Hepatocyte (in vitro differentiated cells): ENCODE measurements around the gene ARHGAP42. TPM values are rescaled to one million over a fixed set of nuclear protein-coding genes. Genes with fewer than 3 reads are reported as not detected.
"Not testable (repeated sequence)": the region's sequence is repeated elsewhere in the genome, so short reads cannot be mapped to it uniquely, and the experiment has no call there.

ENCODE experiments used
- DNase-seq: peaks from one replicate; pipeline ENCODE4 v3.0.0-alpha.2; 2016; ENCODE audit warnings: low spot score
- H2AFZ ChIP-seq: fragments of 200-600 bp; sonication (generic); 2 replicates; pipeline ENCODE4 v1.6.0; 2016; ENCODE audit warnings: antibody characterized with exemption, mild to moderate bottlenecking
- H3K27ac ChIP-seq: fragments of 200-600 bp; sonication (generic); 2 replicates; pipeline ENCODE4 v1.5.1; 2016; ENCODE audit warnings: mild to moderate bottlenecking
- H3K27me3 ChIP-seq: fragments of 200-600 bp; sonication (generic); 2 replicates; pipeline ENCODE4 v1.6.1; 2016
- H3K36me3 ChIP-seq: fragments of 200-600 bp; sonication (generic); replicated peaks from 2 replicates; pipeline ENCODE4 v1.5.1; 2016; ENCODE audit warnings: low read depth; ENCODE audit not compliant: insufficient read depth
- H3K4me1 ChIP-seq: fragments of 200-600 bp; sonication (generic); 2 replicates; pipeline ENCODE4 v1.5.1; 2016; ENCODE audit warnings: mild to moderate bottlenecking, moderate library complexity; ENCODE audit not compliant: insufficient read depth
- H3K4me2 ChIP-seq: fragments of 200-600 bp; sonication (generic); 2 replicates; pipeline ENCODE4 v1.6.0; 2016
- H3K4me3 ChIP-seq: fragments of 200-600 bp; sonication (generic); 2 replicates; pipeline ENCODE4 v1.5.1; 2016; ENCODE audit warnings: mild to moderate bottlenecking
- H3K79me2 ChIP-seq: fragments of 200-600 bp; sonication (generic); 2 replicates; pipeline ENCODE4 v1.6.0; 2017; ENCODE audit warnings: mild to moderate bottlenecking
- H3K9me2 ChIP-seq: fragments of 200-600 bp; sonication (generic); replicated peaks from 2 replicates; pipeline ENCODE4 v1.6.0; 2017; ENCODE audit warnings: mild to moderate bottlenecking; ENCODE audit not compliant: insufficient read depth
- H3K9me3 ChIP-seq: fragments of 200-600 bp; sonication (generic); 2 replicates; pipeline ENCODE4 v1.5.1; 2016; ENCODE audit warnings: low read depth, mild to moderate bottlenecking
- H4K20me1 ChIP-seq: fragments of 200-600 bp; sonication (generic); 2 replicates; pipeline ENCODE4 v1.6.0; 2016; ENCODE audit warnings: mild to moderate bottlenecking; ENCODE audit not compliant: insufficient read depth, poor library complexity, severe bottlenecking
- CTCF ChIP-seq: fragments of 200-600 bp; sonication (generic); IDR thresholded peaks from 2 replicates; pipeline ENCODE4 v1.5.1; 2016; ENCODE audit warnings: antibody characterized with exemption, mild to moderate bottlenecking; ENCODE audit not compliant: poor library complexity
- EZH2 ChIP-seq: fragments of 200-600 bp; sonication (generic); IDR thresholded peaks from 2 replicates; pipeline ENCODE4 v1.6.1; 2016; ENCODE audit warnings: antibody characterized with exemption, mild to moderate bottlenecking, borderline replicate concordance
- EZH2phosphoT487 ChIP-seq: fragments of 200-600 bp; sonication (generic); IDR thresholded peaks from one replicate; pipeline ENCODE4 v1.6.1; 2018; ENCODE audit warnings: antibody characterized with exemption, mild to moderate bottlenecking, low read depth, moderate library complexity; ENCODE audit not compliant: unreplicated experiment, severe bottlenecking
- WGBS: methylation state at CpG from one replicate; pipeline ENCODE4 v1.1.6; 2016; ENCODE audit warnings: low lambda C conversion rate; ENCODE audit errors: missing lambda C conversion rate; 5-methylcytosine and 5-hydroxymethylcytosine counted together
- polyA plus RNA-seq: library from polyadenylated mRNA; unstranded; fragments of >200 nt; fragmentation: Nextera tagmentation; extraction: Ambion mirVana; gene quantifications from 2 replicates; pipeline ENCODE4 v1.2.1, GENCODE V29; 2016
- total RNA-seq: library from RNA; depleted of rRNA; stranded (reverse); fragments of >200 nt; gene quantifications from 2 replicates; pipeline ENCODE4 v1.2.3, GENCODE V29; 2014

The ARHGAP42 gene
- total and polyA plus RNA-seq, 2 experiments from 2014 or later = 8.7 to 26.5 TPM

- Histone ChIP-seq H3K9me2 (no peaks in the 10 kb centered on the region), H3K4me1 (no peaks in the 10 kb centered on the region), H3K4me2 (no peak overlapping the region), H3K4me3 (no peak overlapping the region), H3K36me3 (no peaks in the 10 kb centered on the region), H4K20me1 (no peaks in the 10 kb centered on the region), H3K27ac (no peak overlapping the region), H2AFZ (no peak overlapping the region), H3K79me2 (no peaks in the 10 kb centered on the region), H3K9me3 (no peaks in the 10 kb centered on the region), H3K27me3 (no peaks in the 10 kb centered on the region)
- no peak for TF ChIP-seq EZH2
- TF ChIP-seq EZH2phosphoT487 = no peak
- no peak for TF ChIP-seq CTCF
- WGBS = 82% methylated on average over 3 of the region's 4 CpGs
- no peak for DNase-seq
These were observed 39.2 kb upstream of the ARHGAP42 start for GRCh38 chr11:100647861-100648260.

- Histone ChIP-seq H3K9me3 (no peaks in the 10 kb centered on the region), H3K9me2 (no peaks in the 10 kb centered on the region), H3K27ac (no peak overlapping the region), H4K20me1 (no peaks in the 10 kb centered on the region), H3K27me3 (no peaks in the 10 kb centered on the region), H3K4me3 (no peak overlapping the region), H3K79me2 (no peaks in the 10 kb centered on the region), H3K4me2 (no peak overlapping the region), H3K36me3 (no peaks in the 10 kb centered on the region), H3K4me1 (no peaks in the 10 kb centered on the region), H2AFZ (no peak overlapping the region)
- 64% methylated on average over 1 of the region's 1 CpG for WGBS
- no peak for TF ChIP-seq EZH2
- no peak for TF ChIP-seq CTCF
- no peak for TF ChIP-seq EZH2phosphoT487
- no peak for DNase-seq
These were observed 23.5 kb upstream of the ARHGAP42 start for GRCh38 chr11:100663583-100663982.

GRCh38 chr11:100663996-100664395 is 23.1 kb upstream of the ARHGAP42 start:
- no peak overlapping the region for H3K4me2 ChIP-seq
- H3K27ac ChIP-seq = no peak overlapping the region
- no peaks in the 10 kb centered on the region for H4K20me1 ChIP-seq
- no peak for DNase-seq
- TF ChIP-seq EZH2 = no peak
- H3K4me3 ChIP-seq = no peak overlapping the region
- no peaks in the 10 kb centered on the region for H3K36me3 ChIP-seq
- no peak overlapping the region for H2AFZ ChIP-seq
- H3K79me2 ChIP-seq = no peaks in the 10 kb centered on the region
- no peaks in the 10 kb centered on the region for H3K9me3 ChIP-seq
- WGBS = 80% methylated on average over 4 of the region's 4 CpGs
- no peaks in the 10 kb centered on the region for H3K9me2 ChIP-seq
- no peaks in the 10 kb centered on the region for H3K27me3 ChIP-seq
- H3K4me1 ChIP-seq = no peaks in the 10 kb centered on the region

- H3K4me2 ChIP-seq, H3K9me2 ChIP-seq, H3K9me3 ChIP-seq, H4K20me1 ChIP-seq, H3K27me3 ChIP-seq, H3K4me3 ChIP-seq, H2AFZ ChIP-seq, H3K79me2 ChIP-seq, H3K27ac ChIP-seq, DNase-seq, H3K4me1 ChIP-seq, H3K36me3 ChIP-seq: not testable (repeated sequence)
- 98% methylated on average over 3 of the region's 3 CpGs for WGBS
These were observed 20.3 kb upstream of the ARHGAP42 start for GRCh38 chr11:100666816-100667215.

- Histone ChIP-seq H3K4me1 (no peaks in the 10 kb centered on the region), H3K79me2 (no peaks in the 10 kb centered on the region), H3K9me3 (no peaks in the 10 kb centered on the region), H3K27me3 (no peaks in the 10 kb centered on the region), H2AFZ (no peak overlapping the region), H3K27ac (no peak overlapping the region), H3K36me3 (no peaks in the 10 kb centered on the region), H3K4me3 (no peak overlapping the region), H3K9me2 (no peaks in the 10 kb centered on the region), H4K20me1 (no peaks in the 10 kb centered on the region), H3K4me2 (no peak overlapping the region)
- 75% methylated on average over 6 of the region's 6 CpGs for WGBS
- DNase-seq = no peak
- TF ChIP-seq EZH2 = no peak
- TF ChIP-seq EZH2phosphoT487 = no peak
- no peak for TF ChIP-seq CTCF
These were observed 19.6 kb upstream of the ARHGAP42 start for GRCh38 chr11:100667449-100667848.
